Panc1 (cell line): Measurements from ENCODE around the gene TENM3. TPM values are rescaled to one million over a fixed set of nuclear protein-coding genes. Genes with fewer than 3 reads are reported as not detected.

ENCODE experiments used
- ATAC-seq: fragments of 200-7000 bp; cut with Tn5 transposase; 2 replicates; pipeline ENCODE4 v1.9.1; 2020; ENCODE audit warnings: mild to moderate bottlenecking, moderate library complexity
- BruUV-seq: library from RNA; stranded (reverse); fragments of 400-500 nt; replicated peaks from 2 replicates; lab custom pipeline; 2021; lab: Mats Ljungman, UMichigan
- CTCF ChIA-PET: fragments of 300-600 bp; sonication (Branson Sonifier 250); formaldehyde crosslinking; loops from one replicate; lab custom pipeline; 2022; ENCODE audit warnings: antibody characterized with exemption; lab: Charles Lee
- POLR2A ChIA-PET: fragments of 300-600 bp; sonication (Branson Sonifier 250); formaldehyde crosslinking; loops from one replicate; lab custom pipeline; 2022; ENCODE audit warnings: antibody characterized with exemption; lab: Charles Lee
- DNase-seq: peaks from one replicate; pipeline ENCODE4 v3.0.0-alpha.2; 2010; ENCODE audit warnings: low read depth, low spot score
- H3K27ac ChIP-seq: 2 replicates; pipeline ENCODE4 v1.5.1; 2011; ENCODE audit warnings: mild to moderate bottlenecking, low read length, inconsistent platforms
- H3K27me3 ChIP-seq: fragments of 200-500 bp; sonication (Bioruptor generic); 2 replicates; pipeline ENCODE4 v1.6.0; 2014; ENCODE audit warnings: low read length, inconsistent platforms; ENCODE audit not compliant: control insufficient read depth, insufficient read depth
- H3K36me3 ChIP-seq: fragments of 200-500 bp; sonication (Bioruptor generic); 2 replicates; pipeline ENCODE4 v1.5.1; 2014; ENCODE audit warnings: inconsistent platforms, mild to moderate bottlenecking, low read length, moderate library complexity; ENCODE audit not compliant: control insufficient read depth, insufficient read depth
- H3K4me1 ChIP-seq: 2 replicates; pipeline ENCODE4 v1.5.1; 2011; ENCODE audit warnings: inconsistent platforms, mild to moderate bottlenecking, low read length, moderate library complexity; ENCODE audit not compliant: control insufficient read depth, insufficient read depth
- H3K4me3 ChIP-seq, 2 experiments: 2 replicates each; pipeline ENCODE4 v1.5.1; 2011 to 2012; ENCODE audit warnings: low read depth in 2 of 2, low read length in 2 of 2, mild to moderate bottlenecking in 2 of 2, inconsistent platforms in 1 of 2, moderate library complexity in 1 of 2
- H3K9me3 ChIP-seq: fragments of 200-500 bp; sonication (Bioruptor generic); 2 replicates; pipeline ENCODE4 v1.5.1; 2014; ENCODE audit warnings: low read depth, mild to moderate bottlenecking, inconsistent platforms, low read length, moderate library complexity; ENCODE audit not compliant: control insufficient read depth, insufficient read depth
- POLR2AphosphoS5 ChIP-seq: IDR thresholded peaks from 2 replicates; pipeline ENCODE4 v1.6.1; 2012; ENCODE audit warnings: mild to moderate bottlenecking, low read depth, low read length, moderate library complexity
- SIN3A ChIP-seq: IDR thresholded peaks from 2 replicates; pipeline ENCODE4 v1.6.1; 2012; ENCODE audit warnings: low read depth, mild to moderate bottlenecking, low read length, moderate library complexity, borderline replicate concordance; ENCODE audit not compliant: insufficient read depth
- TCF7L2 ChIP-seq: IDR thresholded peaks from 2 replicates; pipeline ENCODE4 v1.6.1; 2011; ENCODE audit warnings: mild to moderate bottlenecking, low read depth, low read length, inconsistent platforms
- in situ Hi-C: cut with HindIII; loops from 2 replicates; pipeline ENCODE4 v1.10.0; 2016; ENCODE audit warnings: low sequenced_read_pairs, low pct_unique_long_range_greater_than_20kb
- intact Hi-C: fragments of 100-400 bp; cut with micrococcal nuclease; formaldehyde crosslinking; loops from one replicate; pipeline ENCODE4 v1.10.0; 2022; ENCODE audit not compliant: unreplicated experiment
- total RNA-seq: library from RNA; stranded (reverse); gene quantifications from one replicate; pipeline ENCODE4 v1.2.1, GENCODE V29; 2021; ENCODE audit not compliant: unreplicated experiment
- TF ChIP-seq, protein P1 (sequence below), 2 experiments: IDR thresholded peaks; 2 replicates each; pipeline ENCODE4 v1.6.1; 2011 to 2012; ENCODE audit warnings: low read depth in 2 of 2, control low read depth in 1 of 2, low read length in 1 of 2, mild to moderate bottlenecking in 1 of 2, moderate library complexity in 1 of 2; ENCODE audit not compliant: insufficient read depth in 1 of 2
- TF ChIP-seq, protein P2 (sequence below): fragments of 450-650 bp; IDR thresholded peaks from 2 replicates; pipeline ENCODE4 v1.5.1; 2017; ENCODE audit warnings: mild to moderate bottlenecking

The TENM3 gene
- total RNA-seq, 1 experiment from 2014 or later = 0.95 TPM

DNA sequence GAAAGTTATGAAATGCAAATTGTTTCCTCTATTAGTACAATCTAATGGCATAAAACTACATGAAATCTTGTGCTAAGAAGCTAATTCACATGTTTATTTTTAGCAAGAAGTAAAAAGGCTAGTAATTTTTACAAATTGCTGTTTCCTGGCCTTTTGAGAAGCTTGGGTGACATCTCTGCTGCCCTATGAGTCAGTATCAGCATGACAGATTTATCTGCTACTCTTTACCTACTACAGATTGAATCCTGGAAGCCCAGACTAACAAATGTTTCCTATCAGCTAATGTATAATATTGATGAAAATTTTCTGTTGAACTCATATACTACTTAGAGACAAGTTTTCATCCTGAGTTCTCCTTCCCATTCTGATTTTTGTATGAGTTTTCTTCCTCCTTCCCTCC, 441.6 kb downstream of the TENM3 start:
- Histone ChIP-seq H3K36me3 (no peaks in the 10 kb centered on the region; the same call in 1 of the 2 replicates), H3K4me3 (no peak overlapping the region), H3K27ac (no peak overlapping the region), H3K27me3 (peaks cover 3% of the 10 kb centered on the region; the same call in 1 of the 2 replicates), H3K9me3 (no peaks in the 10 kb centered on the region), H3K4me1 (no peaks in the 10 kb centered on the region)
- DNase-seq (no peak), ATAC-seq (no peak)
- ChIA-PET POLR2A (no interaction called here), CTCF (no interaction called here)
- intact Hi-C loops (no loop called here), in situ Hi-C loops (no loop called here)
- BruUV-seq = no TSS peak
- no peak for TF ChIP-seq SIN3A
- TF ChIP-seq TCF7L2 = no peak
- no peak for TF ChIP-seq POLR2AphosphoS5
- TF ChIP-seq, protein P1, sequence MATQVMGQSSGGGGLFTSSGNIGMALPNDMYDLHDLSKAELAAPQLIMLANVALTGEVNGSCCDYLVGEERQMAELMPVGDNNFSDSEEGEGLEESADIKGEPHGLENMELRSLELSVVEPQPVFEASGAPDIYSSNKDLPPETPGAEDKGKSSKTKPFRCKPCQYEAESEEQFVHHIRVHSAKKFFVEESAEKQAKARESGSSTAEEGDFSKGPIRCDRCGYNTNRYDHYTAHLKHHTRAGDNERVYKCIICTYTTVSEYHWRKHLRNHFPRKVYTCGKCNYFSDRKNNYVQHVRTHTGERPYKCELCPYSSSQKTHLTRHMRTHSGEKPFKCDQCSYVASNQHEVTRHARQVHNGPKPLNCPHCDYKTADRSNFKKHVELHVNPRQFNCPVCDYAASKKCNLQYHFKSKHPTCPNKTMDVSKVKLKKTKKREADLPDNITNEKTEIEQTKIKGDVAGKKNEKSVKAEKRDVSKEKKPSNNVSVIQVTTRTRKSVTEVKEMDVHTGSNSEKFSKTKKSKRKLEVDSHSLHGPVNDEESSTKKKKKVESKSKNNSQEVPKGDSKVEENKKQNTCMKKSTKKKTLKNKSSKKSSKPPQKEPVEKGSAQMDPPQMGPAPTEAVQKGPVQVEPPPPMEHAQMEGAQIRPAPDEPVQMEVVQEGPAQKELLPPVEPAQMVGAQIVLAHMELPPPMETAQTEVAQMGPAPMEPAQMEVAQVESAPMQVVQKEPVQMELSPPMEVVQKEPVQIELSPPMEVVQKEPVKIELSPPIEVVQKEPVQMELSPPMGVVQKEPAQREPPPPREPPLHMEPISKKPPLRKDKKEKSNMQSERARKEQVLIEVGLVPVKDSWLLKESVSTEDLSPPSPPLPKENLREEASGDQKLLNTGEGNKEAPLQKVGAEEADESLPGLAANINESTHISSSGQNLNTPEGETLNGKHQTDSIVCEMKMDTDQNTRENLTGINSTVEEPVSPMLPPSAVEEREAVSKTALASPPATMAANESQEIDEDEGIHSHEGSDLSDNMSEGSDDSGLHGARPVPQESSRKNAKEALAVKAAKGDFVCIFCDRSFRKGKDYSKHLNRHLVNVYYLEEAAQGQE (IDR thresholded peaks at IDR 0.05; ENCODE audit: insufficient read depth in 1 of 2, low read depth in 2 of 2, low read length in 1 of 2) = no peak
- TF ChIP-seq, protein P2, sequence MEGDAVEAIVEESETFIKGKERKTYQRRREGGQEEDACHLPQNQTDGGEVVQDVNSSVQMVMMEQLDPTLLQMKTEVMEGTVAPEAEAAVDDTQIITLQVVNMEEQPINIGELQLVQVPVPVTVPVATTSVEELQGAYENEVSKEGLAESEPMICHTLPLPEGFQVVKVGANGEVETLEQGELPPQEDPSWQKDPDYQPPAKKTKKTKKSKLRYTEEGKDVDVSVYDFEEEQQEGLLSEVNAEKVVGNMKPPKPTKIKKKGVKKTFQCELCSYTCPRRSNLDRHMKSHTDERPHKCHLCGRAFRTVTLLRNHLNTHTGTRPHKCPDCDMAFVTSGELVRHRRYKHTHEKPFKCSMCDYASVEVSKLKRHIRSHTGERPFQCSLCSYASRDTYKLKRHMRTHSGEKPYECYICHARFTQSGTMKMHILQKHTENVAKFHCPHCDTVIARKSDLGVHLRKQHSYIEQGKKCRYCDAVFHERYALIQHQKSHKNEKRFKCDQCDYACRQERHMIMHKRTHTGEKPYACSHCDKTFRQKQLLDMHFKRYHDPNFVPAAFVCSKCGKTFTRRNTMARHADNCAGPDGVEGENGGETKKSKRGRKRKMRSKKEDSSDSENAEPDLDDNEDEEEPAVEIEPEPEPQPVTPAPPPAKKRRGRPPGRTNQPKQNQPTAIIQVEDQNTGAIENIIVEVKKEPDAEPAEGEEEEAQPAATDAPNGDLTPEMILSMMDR = no peak

DNA sequence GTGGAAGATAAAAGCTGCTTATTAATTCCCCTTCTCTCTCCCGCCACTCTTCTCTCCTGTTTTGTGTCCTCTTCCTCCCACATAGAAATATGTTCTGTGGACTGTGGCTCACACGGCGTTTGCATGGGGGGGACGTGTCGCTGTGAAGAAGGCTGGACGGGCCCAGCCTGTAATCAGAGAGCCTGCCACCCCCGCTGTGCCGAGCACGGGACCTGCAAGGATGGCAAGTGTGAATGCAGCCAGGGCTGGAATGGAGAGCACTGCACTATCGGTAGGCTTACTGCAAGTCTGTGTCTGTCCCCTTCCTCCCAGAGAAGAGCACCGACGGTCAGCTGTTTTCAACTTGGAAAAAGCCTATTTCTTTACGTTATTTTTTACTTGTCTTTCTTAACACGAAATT, 444.9 kb downstream of the TENM3 start:
- TF ChIP-seq, protein P2 = no peak
- TF ChIP-seq, protein P1 (IDR thresholded peaks at IDR 0.05; ENCODE audit: insufficient read depth in 1 of 2, low read depth in 2 of 2, low read length in 1 of 2) = no peak
- no peak for TF ChIP-seq TCF7L2
- TF ChIP-seq SIN3A = no peak
- TF ChIP-seq POLR2AphosphoS5 = no peak
- no peaks in the 10 kb centered on the region for H3K9me3 ChIP-seq
- no peaks in the 10 kb centered on the region for H3K27me3 ChIP-seq
- H3K4me3 ChIP-seq = no peak overlapping the region
- intact Hi-C loops (no loop called here), in situ Hi-C loops (no loop called here)
- H3K27ac ChIP-seq = no peak overlapping the region
- CTCF ChIA-PET = no interaction called here
- POLR2A ChIA-PET = no interaction called here
- DNase-seq (no peak), ATAC-seq (no peak)
- no peaks in the 10 kb centered on the region for H3K4me1 ChIP-seq
- BruUV-seq = no TSS peak
- H3K36me3 ChIP-seq = no peaks in the 10 kb centered on the region; the same call in 1 of the 2 replicates
